ENCODE results near the gene TWIST2. TPM values are rescaled to one million over a fixed set of nuclear protein-coding genes. Genes with fewer than 3 reads are reported as not detected.

TWIST2 gene
- polyA plus RNA-seq, 1 experiment: 15.6 TPM

DNA sequence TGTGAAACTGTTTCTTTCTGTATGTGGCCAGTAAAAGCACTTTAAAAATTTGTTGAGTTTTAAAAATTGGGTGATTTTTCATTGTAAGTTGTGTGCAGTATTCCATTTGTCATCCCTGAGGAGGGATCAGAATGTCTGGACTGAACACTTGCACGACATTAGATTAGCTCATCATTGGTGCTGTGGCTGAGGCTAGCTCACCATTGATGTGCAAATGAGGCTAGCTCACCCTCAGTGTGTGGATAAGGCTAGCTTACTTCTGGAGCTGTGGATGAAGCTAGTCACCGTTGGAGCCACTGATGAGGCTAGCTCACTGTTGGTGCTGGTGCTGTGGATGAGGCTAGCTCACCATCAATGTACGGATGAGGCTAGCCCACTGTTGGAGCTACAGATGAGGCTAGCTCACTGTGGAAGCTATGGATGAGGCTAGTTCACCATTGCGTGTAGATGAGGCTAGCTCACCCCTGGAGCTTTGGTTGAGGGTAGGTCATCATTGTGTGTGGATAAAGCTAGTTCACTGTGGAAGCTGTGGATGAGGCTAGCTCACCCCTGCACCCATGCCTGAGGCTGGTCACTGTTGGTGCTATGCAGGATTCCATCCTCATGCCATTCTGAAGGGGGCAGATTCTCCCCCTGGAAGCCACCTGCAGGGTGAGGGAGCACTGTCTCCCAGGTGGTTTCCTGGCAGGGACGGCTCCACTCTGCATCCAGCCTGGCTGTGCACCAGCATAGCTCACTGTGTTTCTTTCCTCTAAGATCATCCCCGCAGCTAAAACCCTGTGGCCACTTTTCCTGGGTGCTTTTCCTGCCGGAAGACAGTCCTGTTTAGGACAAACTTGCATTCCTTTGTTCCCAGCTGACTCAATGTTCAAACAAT lies 101.1 kb downstream of the TWIST2 start:
- POLR2A ChIA-PET: interaction anchor here (1.3 kb wide), 1 partner anchor 80 kb away, joined by 3 read pairs; no protein-coding TSS in a partner anchor
- no peak for DNase-seq (ENCODE audit: low read depth, low spot score)
- no peaks in the 10 kb centered on the region for H3K27me3 ChIP-seq (ENCODE audit: control insufficient read depth, insufficient read depth, low read length)
- no peak overlapping the region for H3K27ac ChIP-seq (ENCODE audit: low read depth, low read length)
- TF ChIP-seq, protein P1, sequence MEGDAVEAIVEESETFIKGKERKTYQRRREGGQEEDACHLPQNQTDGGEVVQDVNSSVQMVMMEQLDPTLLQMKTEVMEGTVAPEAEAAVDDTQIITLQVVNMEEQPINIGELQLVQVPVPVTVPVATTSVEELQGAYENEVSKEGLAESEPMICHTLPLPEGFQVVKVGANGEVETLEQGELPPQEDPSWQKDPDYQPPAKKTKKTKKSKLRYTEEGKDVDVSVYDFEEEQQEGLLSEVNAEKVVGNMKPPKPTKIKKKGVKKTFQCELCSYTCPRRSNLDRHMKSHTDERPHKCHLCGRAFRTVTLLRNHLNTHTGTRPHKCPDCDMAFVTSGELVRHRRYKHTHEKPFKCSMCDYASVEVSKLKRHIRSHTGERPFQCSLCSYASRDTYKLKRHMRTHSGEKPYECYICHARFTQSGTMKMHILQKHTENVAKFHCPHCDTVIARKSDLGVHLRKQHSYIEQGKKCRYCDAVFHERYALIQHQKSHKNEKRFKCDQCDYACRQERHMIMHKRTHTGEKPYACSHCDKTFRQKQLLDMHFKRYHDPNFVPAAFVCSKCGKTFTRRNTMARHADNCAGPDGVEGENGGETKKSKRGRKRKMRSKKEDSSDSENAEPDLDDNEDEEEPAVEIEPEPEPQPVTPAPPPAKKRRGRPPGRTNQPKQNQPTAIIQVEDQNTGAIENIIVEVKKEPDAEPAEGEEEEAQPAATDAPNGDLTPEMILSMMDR (IDR thresholded peaks at IDR 0.05; ENCODE audit: low read depth, low read length): no peak
- H3K4me3 ChIP-seq (ENCODE audit: low read depth, low read length): no peak overlapping the region
- peaks cover 23% of the 10 kb centered on the region for H3K9me3 ChIP-seq (ENCODE audit: control insufficient read depth, insufficient read depth, low read length)
- CTCF ChIA-PET: interaction anchor here (0.7 to 1.6 kb wide), 2 partner anchors 22 to 164 kb away, joined by 3 to 7 read pairs; no protein-coding TSS in a partner anchor

DNA sequence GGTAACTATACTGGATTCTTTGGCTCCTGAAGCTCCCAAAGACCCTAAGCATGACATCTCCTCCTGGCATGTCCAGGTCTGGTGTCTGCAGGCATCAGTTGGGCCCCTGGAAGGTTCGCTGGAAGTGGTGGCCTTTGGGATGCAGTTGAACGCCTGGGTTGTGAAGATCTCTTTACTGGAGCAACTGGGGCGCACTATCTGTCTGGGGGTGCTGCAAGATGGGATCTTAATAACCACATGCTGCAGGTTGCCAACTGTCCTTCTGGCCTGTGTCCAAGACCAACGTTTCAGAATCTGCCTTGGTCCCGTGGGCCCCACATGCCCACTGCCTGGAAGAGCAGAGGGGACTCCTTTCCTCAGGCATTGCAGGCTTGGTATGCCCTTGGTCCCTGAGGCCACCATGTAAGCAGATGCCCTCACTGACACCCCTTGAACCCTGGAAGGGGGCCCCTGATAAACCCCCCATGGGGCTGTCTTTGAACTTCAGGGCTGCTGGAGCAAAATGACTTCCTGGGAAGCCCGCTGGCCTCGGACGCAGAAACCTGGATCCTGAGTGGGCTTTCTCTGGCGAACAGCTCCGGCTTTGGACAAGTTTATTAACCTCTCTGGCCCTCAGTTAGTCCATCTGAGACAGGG lies 101.9 kb downstream of the TWIST2 start:
- TF ChIP-seq, protein P1 (IDR thresholded peaks at IDR 0.05; ENCODE audit: low read depth, low read length): no peak
- ChIA-PET POLR2A (no interaction called here), CTCF (interaction anchor here (0.7 to 1.6 kb wide), 3 partner anchors 21 to 165 kb away, joined by 3 to 7 read pairs (median 3); no protein-coding TSS in a partner anchor)
- DNase-seq (ENCODE audit: low read depth, low spot score): no peak
- no peak overlapping the region for H3K4me3 ChIP-seq (ENCODE audit: low read depth, low read length)
- H3K27ac ChIP-seq (ENCODE audit: low read depth, low read length): no peak overlapping the region
- H3K9me3 ChIP-seq (ENCODE audit: control insufficient read depth, insufficient read depth, low read length): peaks cover 23% of the 10 kb centered on the region
- no peaks in the 10 kb centered on the region for H3K27me3 ChIP-seq (ENCODE audit: control insufficient read depth, insufficient read depth, low read length)

DNA sequence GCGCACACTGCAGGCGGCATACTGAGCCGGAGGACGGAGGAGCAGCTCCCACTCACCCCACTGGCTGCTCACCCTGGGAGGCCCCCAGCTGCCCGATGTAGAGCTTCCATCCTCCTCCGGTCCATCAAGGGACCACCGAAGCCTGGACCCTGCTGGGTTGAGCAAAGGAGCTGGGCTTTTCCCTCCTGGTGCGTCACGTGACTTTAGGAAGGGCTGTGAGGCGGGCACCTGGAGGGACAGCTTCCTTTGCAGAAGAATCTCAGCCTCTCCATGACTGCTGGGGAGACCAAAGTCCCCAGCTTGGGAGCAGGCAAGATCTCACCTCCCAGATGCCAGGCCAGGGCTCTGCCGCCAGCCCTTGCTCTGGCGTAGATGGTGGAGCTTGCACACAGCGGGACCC lies 102.7 kb downstream of the TWIST2 start:
- CTCF ChIA-PET: interaction anchor here (0.7 to 0.9 kb wide), 2 partner anchors 24 to 166 kb away, joined by 3 to 5 read pairs; no protein-coding TSS in a partner anchor
- H3K4me3 ChIP-seq (ENCODE audit: low read depth, low read length): no peak overlapping the region
- TF ChIP-seq, protein P1 (IDR thresholded peaks at IDR 0.05; ENCODE audit: low read depth, low read length): no peak

DNA sequence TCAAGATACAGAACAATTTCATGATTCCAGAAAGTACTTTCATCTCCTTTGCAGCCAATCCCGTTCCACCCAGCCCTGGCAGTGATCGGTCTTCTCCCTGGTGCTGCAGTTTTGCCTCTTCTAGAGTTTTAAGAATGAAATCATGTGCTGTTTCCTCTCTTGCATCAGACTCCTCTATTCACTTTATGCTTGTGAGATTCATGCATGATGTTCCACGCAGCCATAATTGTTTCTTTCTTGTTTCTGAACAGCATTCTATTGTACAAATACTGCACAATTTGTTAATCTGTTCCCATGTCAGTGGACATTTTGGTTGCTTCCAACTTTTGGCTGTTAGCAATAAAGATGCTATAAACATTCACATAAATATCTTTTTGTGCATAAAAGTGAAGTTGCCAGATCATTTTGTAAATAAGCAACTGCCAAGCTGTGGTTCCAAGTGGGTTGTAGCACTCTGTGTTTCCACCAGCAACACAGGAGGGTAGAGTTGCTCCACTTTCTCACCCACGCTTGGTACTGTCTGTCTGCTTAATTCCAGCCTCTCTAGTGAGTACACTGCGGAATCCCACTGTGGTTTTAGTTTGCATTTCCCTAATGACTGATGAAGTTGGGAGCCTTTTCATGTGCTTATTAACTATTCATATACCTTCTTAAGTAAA lies 104.5 kb downstream of the TWIST2 start:
- TF ChIP-seq, protein P1 (IDR thresholded peaks at IDR 0.05; ENCODE audit: low read depth, low read length): no peak
- Histone ChIP-seq H3K9me3 (ENCODE audit: control insufficient read depth, insufficient read depth, low read length) (peaks cover 4% of the 10 kb centered on the region; the same call in 1 of the 2 replicates), H3K27me3 (ENCODE audit: control insufficient read depth, insufficient read depth, low read length) (no peaks in the 10 kb centered on the region), H3K4me3 (ENCODE audit: low read depth, low read length) (no peak overlapping the region), H3K27ac (ENCODE audit: low read depth, low read length) (no peak overlapping the region)
- ChIA-PET CTCF (no interaction called here), POLR2A (no interaction called here)
- no peak for DNase-seq (ENCODE audit: low read depth, low spot score)

More for the DNA sequence above, 102.7 kb downstream of the TWIST2 start:
- no peak overlapping the region for H3K27ac ChIP-seq (ENCODE audit: low read depth, low read length)
- POLR2A ChIA-PET: no interaction called here
- peaks cover 22% of the 10 kb centered on the region for H3K9me3 ChIP-seq (ENCODE audit: control insufficient read depth, insufficient read depth, low read length)
- DNase-seq (ENCODE audit: low read depth, low spot score): no peak
- H3K27me3 ChIP-seq (ENCODE audit: control insufficient read depth, insufficient read depth, low read length): no peaks in the 10 kb centered on the region
